GM06990 (cell line): ENCODE data around the gene HLA-DOA.
A peak's percentile ranks its signal among the peaks of the same experiment; 100 is the strongest.

Source experiments
- DNase-seq: peaks from one replicate; pipeline ENCODE4 v3.0.0-alpha.2; 2011; ENCODE audit not compliant: insufficient read length; ENCODE audit errors: extremely low read depth
- H3K27me3 ChIP-seq: replicated peaks from 2 replicates; pipeline ENCODE4 v1.6.0; 2011; ENCODE audit warnings: low read length; ENCODE audit not compliant: control insufficient read depth, insufficient read depth
- H3K36me3 ChIP-seq: 2 replicates; pipeline ENCODE4 v1.5.1; 2011; ENCODE audit warnings: low read length; ENCODE audit not compliant: control insufficient read depth, insufficient read depth
- H3K4me3 ChIP-seq: replicated peaks from 2 replicates; pipeline ENCODE4 v1.5.1; 2011; ENCODE audit warnings: low read depth, mild to moderate bottlenecking, control low read depth, low read length
- CTCF ChIP-seq: IDR thresholded peaks from 2 replicates; pipeline ENCODE4 v1.5.1; 2011; ENCODE audit warnings: low read length, control low read depth, mild to moderate bottlenecking, inconsistent platforms; ENCODE audit not compliant: insufficient read depth, poor library complexity, severe bottlenecking

Gene HLA-DOA

GRCh38 chr6:32968093-32968866, 41.1 kb downstream of the HLA-DOA start, which contains the start of gene BRD2:
Gene BRD2, plus strand, starts transcription at chr6:32968594. Its CDS starts 4,305 bp downstream, at chr6:32972899.
- Histone ChIP-seq H3K36me3 (peaks cover 9% of the 10 kb centered on the region), H3K27me3 (no peaks in the 10 kb centered on the region), H3K4me3 (peak within 1 kb of the TSS; percentile 92)
- no peak for TF ChIP-seq CTCF
- peak; percentile 99 for DNase-seq

GRCh38 chr6:32967151-32968091, 42.0 kb downstream of the HLA-DOA start:
- peak overlapping the region; percentile 92 for H3K4me3 ChIP-seq
- peaks cover 1% of the 10 kb centered on the region for H3K36me3 ChIP-seq
- H3K27me3 ChIP-seq = no peaks in the 10 kb centered on the region
- TF ChIP-seq CTCF = peak; percentile 64
- no peak for DNase-seq

DNA sequence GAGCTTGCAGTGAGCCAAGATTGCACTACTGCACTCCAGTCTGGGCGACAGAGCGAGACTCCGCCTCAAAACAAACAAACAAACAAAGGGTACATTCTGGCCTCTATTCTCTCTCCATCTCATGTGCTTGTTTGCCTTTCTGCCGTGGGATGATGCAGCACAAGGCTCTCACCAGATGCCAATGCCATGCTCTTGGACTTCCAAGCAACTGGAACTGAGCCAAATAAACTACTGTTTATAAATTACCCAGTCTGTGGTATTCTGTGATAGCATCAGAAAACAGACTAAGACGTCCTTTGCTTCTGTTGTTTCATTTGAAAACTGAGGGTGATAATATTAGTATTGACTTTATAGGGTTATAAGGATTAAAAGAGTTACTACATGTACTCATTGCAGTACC, 44.6 kb downstream of the HLA-DOA start:
- H3K27me3 ChIP-seq = no peaks in the 10 kb centered on the region
- H3K36me3 ChIP-seq = no peaks in the 10 kb centered on the region
- DNase-seq = no peak
- TF ChIP-seq CTCF = no peak
- no peak overlapping the region for H3K4me3 ChIP-seq

DNA sequence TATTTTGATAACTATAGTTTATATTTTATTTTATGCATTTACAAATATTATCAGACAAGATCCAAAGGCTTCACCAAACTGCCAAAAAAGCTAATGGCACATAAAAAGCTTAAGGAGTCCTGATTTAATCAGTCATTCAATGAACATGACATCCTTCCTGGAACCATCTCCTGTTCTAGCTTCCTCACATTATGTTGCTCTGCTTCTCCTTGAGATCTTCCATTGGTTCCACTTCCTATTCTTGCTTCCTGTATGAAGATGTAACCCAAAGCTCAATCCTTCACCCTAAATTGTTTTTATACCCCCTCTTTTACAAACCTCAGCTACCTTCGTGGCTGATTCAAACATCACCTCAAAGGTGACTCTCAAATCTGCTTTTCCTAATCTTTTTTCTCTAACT, 45.5 kb downstream of the HLA-DOA start:
- Histone ChIP-seq H3K27me3 (no peaks in the 10 kb centered on the region), H3K4me3 (no peak overlapping the region), H3K36me3 (no peaks in the 10 kb centered on the region)
- no peak for TF ChIP-seq CTCF
- DNase-seq = no peak

DNA sequence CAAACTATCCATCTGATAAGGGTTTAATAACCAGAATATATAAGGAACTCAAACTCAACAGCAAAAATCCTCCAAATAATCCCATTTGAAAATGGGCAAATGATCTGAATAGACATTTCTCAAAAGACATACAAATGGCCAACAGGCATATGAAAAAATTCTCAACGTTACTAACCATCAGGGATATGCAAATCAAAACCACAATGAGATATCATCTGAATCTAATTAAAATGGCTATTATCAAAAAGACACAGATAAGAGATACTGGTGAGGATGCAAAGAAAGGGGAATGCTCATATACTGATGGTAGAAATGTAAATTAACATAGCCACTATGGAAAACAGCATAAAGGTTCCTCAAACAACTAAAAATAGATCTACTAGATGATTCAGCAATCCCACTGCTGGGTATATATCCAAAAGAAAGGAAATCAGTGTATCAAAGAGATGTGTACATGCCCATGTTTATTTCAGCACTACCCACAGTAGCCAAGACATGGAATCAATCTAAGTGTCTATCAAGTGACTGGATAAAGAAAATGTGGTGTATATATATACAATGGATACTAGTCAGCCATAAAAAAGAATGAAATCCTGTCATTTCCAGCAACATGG, 47.1 kb downstream of the HLA-DOA start:
- TF ChIP-seq CTCF = no peak

More for the DNA sequence above, 47.1 kb downstream of the HLA-DOA start:
- DNase-seq = no peak
- Histone ChIP-seq H3K27me3 (no peaks in the 10 kb centered on the region), H3K4me3 (no peak overlapping the region), H3K36me3 (no peaks in the 10 kb centered on the region)
